ENCODE measurements around the gene KCNMB4.

DNA sequence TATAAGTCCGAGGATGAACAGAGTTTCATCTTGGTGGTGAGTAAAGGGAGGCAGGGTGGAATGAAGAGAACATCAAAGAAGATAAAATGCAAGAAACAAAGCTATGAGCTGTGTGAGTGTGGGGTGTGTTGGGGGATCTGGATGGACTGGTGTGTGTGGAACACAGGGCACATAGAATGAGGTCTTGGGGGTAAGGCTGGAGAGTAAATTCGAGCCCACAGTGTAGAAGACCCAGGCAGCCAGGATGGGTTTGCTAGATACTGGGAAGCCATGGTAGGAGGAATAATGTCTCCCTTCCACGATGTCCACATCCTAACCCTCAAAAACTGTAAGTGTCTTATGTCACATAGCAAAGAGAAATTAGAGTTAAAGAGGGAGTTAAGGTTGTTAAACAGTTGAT lies 6.8 kb downstream of the KCNMB4 start:
- TF ChIP-seq, protein P1, sequence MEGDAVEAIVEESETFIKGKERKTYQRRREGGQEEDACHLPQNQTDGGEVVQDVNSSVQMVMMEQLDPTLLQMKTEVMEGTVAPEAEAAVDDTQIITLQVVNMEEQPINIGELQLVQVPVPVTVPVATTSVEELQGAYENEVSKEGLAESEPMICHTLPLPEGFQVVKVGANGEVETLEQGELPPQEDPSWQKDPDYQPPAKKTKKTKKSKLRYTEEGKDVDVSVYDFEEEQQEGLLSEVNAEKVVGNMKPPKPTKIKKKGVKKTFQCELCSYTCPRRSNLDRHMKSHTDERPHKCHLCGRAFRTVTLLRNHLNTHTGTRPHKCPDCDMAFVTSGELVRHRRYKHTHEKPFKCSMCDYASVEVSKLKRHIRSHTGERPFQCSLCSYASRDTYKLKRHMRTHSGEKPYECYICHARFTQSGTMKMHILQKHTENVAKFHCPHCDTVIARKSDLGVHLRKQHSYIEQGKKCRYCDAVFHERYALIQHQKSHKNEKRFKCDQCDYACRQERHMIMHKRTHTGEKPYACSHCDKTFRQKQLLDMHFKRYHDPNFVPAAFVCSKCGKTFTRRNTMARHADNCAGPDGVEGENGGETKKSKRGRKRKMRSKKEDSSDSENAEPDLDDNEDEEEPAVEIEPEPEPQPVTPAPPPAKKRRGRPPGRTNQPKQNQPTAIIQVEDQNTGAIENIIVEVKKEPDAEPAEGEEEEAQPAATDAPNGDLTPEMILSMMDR (IDR thresholded peaks at IDR 0.05) = no peak
- TF ChIP-seq POLR2A (IDR thresholded peaks at IDR 0.05) = no peak
